Fibroblast of the conjunctiva (primary cell): ENCODE measurements around the gene PCDHA2.
"Not testable (repeated sequence)": the region's sequence is repeated elsewhere in the genome, so short reads cannot be mapped to it uniquely, and the experiment has no call there.

Experiments used
- DNase-seq: peaks from one replicate; pipeline ENCODE4 v3.0.0-alpha.2; 2010; ENCODE audit warnings: low read depth

The PCDHA2 gene

GRCh38 chr5:140794595-140795258 is at the start of gene PCDHA2:
Gene PCDHA2, plus strand, starts transcription at chr5:140794852.
- DNase-seq: no peak

- no peak for DNase-seq
These were observed 41.1 kb upstream of the PCDHA2 start for GRCh38 chr5:140753561-140753960.

DNA sequence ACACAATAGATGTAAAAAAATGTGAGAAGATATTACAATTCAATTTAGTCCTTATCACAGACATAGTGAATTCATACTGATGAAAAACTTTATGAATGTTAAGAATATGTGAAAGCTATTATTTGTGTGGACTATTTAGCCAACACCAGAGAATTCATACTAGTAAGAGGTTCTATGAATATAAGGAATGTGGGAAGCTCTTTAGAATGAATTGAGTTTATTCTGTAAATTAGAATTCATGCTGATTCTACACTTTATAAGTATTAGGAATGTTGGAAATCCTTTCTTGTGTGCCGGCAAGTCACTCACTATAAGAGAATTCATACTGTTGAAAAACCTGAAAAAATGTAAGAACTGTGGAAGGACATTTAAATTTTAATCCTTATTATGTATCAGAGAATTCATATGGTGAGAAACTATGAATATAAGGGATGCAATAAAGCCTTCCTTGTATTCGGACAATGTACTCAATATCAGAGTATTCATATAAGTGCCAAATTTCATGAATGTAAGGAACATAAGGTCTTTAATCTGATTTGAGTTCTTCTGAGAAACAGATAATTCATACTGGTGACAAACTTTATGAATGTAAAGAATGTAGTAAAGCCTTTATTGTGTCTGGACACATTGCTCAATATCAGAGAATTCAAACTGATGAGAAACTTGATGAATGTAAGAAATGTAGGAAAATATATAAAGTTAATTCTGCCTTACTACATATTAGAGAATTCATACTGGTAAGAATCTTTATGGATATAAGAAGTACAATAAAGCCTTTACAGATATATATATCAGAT is 30.3 kb upstream of the PCDHA2 start:
- no peak for DNase-seq

DNA sequence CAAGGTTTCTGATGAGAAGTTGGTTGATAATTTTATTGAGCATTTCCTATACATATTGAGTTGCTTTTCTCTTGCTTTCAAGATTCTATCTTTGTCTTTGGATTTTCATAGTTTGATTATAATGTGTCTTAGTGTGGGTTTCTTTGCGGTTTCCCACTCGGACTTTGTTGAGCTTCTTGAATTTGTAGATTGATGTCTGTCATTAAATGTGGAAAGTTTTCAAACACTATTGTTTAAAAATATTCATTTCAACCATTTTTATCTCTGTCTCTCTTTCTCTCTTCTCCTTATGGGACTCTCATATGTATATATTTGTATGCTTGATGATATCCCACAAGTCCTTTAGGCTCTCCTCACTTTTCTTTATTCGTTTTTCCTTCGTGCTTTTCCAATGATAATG is 27.2 kb upstream of the PCDHA2 start:
- no peak for DNase-seq

DNA sequence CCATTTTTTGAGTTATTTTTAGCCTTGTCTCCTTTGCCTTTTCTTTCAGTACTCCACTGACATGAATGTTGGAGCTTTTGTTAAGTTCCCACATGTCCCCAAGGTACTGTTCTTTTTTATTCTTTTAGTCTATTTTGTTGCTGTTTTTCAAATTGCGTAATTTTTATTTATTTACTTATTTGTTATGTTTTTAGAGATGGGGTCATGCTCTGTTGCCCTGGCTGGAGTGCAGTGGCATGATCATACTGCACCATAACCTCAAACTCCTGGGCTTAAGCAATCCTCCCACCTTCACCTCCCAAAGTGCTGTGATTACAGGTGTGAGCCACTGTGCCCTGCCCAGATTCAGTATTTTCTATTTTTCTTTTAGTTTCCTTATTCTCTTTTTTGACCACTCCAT is 14.1 kb upstream of the PCDHA2 start:
- DNase-seq: no peak

GRCh38 chr5:140785905-140786686 is 8.6 kb upstream of the PCDHA2 start, which contains the start of gene PCDHA1:
Gene PCDHA1, plus strand, starts transcription at chr5:140786140.
- DNase-seq: no peak

DNA sequence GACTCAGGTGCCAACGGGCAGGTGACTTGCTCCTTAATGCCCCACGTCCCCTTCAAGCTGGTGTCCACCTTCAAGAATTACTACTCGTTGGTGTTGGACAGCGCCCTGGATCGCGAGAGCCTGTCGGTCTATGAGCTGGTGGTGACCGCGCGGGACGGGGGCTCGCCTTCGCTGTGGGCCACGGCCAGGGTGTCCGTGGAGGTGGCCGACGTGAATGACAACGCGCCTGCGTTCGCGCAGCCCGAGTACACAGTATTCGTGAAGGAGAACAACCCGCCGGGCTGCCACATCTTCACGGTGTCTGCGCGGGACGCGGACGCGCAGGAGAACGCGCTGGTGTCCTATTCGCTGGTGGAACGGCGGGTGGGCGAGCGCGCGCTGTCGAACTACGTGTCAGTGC is 7.2 kb upstream of the PCDHA2 start:
- not testable (repeated sequence) for DNase-seq

- DNase-seq: not testable (repeated sequence)
These were observed 6.7 kb upstream of the PCDHA2 start for GRCh38 chr5:140787849-140788504.

DNA sequence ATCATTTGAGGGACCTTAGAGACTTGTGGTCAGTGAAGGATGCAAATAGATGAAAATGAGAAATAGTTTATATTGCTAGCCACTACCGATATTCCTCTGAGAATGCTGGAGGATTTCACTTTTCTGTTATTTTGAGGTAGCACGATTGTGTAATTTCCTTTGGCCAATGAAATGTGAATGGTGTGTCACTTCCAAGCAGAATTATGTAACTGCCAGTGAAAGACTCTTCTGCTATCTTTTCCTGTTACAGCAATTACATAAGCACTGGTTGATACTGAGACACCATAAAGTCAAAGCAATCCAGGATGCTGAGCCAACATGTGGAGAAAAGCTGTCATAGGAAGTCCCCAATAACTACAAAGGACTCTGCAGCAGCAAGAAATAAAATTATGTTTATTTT is 3.6 kb upstream of the PCDHA2 start:
- DNase-seq: no peak

DNA sequence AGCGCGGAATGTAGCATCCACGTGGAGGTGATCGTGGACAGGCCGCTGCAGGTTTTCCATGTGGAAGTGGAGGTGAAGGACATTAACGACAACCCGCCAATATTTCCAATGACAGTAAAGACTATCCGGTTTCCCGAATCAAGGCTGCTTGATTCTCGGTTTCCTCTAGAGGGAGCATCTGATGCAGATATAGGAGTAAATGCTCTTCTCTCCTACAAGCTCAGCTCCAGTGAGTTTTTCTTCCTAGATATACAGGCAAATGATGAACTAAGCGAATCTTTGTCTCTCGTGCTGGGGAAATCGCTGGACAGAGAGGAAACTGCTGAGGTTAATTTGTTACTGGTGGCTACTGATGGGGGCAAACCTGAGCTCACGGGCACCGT is 598 bp downstream of the PCDHA2 start:
- no peak for DNase-seq

DNA sequence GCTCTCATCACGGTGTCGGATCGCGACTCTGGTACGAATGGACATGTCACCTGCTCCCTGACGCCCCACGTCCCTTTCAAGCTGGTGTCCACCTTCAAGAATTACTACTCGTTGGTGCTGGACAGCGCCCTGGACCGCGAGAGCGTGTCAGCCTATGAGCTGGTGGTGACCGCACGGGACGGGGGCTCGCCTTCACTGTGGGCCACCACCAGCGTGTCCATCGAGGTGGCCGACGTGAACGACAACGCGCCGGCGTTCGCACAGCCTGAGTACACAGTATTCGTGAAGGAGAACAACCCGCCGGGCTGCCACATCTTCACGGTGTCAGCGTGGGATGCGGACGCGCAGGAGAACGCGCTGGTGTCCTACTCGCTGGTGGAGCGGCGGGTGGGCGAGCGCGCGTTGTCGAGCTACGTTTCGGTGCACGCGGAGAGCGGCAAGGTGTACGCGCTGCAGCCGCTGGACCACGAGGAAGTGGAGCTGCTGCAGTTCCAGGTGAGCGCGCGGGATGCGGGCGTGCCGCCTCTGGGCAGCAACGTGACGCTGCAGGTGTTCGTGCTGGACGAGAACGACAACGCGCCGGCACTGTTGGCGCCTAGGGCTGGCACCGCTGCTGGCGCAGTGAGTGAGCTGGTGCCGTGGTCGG is 1.5 kb downstream of the PCDHA2 start:
- not testable (repeated sequence) for DNase-seq

- DNase-seq: no peak
These were observed 2.1 kb downstream of the PCDHA2 start for GRCh38 chr5:140796718-140797095.

DNA sequence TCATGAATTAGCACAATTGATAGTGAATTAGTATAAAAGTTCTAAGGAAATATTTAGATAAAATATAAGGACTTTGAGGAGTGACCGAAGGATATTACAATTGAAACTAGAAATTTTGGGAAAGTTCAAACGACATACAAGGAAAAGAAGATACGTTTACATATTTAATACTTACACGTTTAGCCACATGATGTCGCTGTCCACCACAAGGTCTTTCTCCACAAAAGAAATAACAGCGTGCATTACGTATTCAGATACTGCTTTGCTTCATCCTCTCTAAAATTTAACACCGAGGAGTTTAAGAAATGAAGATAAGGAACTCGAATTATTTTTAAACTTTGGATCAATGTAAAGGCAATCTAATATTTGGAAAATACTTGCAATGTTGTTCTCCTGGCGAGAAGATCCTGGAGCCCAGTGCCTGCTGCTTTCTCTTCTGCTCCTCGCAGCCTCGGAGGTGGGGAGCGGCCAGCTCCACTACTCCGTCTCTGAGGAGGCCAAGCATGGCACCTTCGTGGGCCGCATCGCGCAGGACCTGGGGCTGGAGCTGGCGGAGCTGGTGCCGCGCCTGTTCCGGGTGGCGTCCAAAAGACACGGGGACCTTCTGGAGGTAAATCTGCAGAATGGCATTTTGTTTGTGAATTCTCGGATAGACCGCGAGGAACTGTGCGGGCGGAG is 6.3 kb downstream of the PCDHA2 start, which contains the start of gene PCDHA3:
Gene PCDHA3, plus strand, starts transcription at position 242 of the 678 bp plus-strand sequence.
- DNase-seq: peak; percentile 5

DNA sequence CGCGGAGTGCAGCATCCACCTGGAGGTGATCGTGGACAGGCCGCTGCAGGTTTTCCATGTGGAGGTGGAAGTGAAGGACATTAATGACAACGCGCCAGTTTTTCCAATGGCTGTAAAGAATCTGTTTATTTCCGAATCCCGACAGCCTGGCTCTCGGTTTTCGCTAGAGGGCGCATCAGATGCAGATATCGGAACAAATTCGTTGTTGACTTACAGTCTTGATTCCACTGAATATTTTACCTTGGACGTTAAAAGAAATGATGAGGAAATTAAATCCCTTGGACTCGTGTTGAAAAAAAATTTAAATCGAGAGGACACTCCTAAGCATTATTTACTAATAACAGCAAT is 6.8 kb downstream of the PCDHA2 start:
- DNase-seq: no peak

DNA sequence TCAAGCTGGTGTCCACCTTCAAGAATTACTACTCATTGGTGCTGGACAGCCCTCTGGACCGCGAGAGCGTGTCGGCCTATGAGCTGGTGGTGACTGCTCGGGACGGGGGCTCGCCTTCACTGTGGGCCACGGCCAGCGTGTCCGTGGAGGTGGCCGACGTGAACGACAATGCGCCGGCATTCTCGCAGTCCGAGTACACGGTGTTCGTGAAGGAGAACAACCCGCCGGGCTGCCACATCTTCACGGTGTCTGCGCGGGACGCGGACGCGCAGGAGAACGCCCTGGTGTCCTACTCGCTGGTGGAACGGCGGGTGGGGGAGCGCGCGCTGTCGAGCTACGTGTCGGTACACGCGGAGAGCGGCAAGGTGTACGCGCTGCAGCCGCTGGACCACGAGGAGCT is 7.7 kb downstream of the PCDHA2 start:
- not testable (repeated sequence) for DNase-seq

DNA sequence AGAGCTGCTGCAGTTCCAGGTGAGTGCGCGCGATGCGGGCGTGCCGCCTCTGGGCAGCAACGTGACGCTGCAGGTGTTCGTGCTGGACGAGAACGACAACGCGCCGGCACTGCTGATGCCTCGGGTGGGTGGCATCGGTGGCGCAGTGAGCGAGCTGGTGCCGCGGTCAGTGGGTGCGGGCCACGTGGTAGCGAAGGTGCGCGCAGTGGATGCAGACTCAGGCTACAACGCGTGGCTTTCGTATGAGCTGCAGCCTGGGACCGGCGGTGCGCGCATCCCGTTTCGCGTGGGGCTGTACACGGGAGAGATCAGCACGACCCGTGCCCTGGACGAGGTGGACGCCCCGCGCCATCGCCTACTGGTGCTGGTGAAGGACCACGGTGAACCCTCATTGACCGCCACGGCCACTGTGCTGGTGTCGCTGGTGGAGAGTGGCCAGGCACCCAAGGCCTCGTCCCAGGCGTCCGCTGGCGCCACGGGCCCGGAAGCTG is 8.2 kb downstream of the PCDHA2 start:
- no peak for DNase-seq

DNA sequence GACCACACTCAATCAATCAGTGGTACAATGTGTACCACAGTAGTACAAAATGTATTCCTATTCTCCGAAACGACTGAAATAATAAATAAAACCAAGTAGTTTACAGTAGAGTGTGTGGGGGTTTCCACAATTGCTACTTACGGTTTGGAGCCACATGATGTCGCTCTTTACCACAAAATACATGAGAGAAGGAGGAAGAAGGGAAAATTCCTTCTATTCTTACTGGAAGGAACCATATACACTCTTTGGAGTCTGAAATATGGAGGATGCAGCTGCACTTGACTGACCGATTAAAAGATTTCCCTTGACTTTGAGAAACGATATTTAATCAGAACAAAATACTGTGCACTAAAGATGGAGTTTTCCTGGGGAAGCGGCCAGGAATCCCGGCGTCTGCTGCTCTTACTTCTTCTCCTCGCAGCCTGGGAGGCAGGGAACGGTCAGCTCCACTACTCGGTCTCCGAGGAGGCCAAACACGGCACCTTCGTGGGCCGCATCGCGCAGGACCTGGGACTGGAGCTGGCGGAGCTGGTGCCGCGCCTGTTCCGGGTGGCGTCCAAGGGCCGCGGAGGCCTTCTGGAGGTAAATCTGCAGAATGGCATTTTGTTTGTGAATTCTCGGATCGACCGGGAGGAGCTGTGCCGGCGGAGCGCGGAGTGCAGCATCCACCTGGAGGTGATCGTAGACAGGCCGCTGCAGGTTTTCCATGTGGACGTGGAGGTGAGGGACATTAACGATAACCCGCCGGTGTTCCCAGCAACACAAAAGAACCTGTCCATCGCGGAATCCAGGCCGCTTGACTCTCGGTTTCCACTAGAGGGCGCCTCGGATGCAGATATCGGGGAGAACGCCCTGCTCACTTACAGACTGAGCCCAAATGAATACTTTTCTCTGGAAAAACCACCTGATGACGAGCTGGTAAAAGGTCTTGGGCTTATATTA is 12.5 kb downstream of the PCDHA2 start, which contains the start of gene PCDHA4:
Gene PCDHA4, plus strand, starts transcription at position 235 of the 942 bp plus-strand sequence.
- no peak for DNase-seq

GRCh38 chr5:140808241-140808888 is 13.7 kb downstream of the PCDHA2 start:
- DNase-seq: not testable (repeated sequence)

GRCh38 chr5:140808889-140809291 is 14.2 kb downstream of the PCDHA2 start:
- no peak for DNase-seq
